Esophagus squamous epithelium (tissue), 5 donors: ENCODE results near the gene PPIP5K2. TPM values are rescaled to one million over a fixed set of nuclear protein-coding genes. Genes with fewer than 3 reads are reported as not detected.
"Not testable (repeated sequence)": the region's sequence is repeated elsewhere in the genome, so short reads cannot be mapped to it uniquely, and the experiment has no call there.

Experiments
- DNase-seq: peaks from one replicate; lab custom pipeline; 2025; lab: John Stamatoyannopoulos, UW
- H3K27ac ChIP-seq, 4 donors: fragments of 200-600 bp; sonication (generic); one replicate each; pipeline ENCODE4 v1.5.1; 2016 to 2019; ENCODE audit warnings: mild to moderate bottlenecking in 1 of 4
- H3K27me3 ChIP-seq, 4 donors: fragments of 200-600 bp; sonication (generic); 1 replicate in 3 of 4; 2 replicates in 1 of 4; pipeline versions ENCODE4 v1.5.1 to v1.6.0; 2017 to 2021; ENCODE audit warnings: antibody characterized with exemption in 1 of 4
- H3K36me3 ChIP-seq, 3 donors: fragments of 200-600 bp; sonication (generic); one replicate each; pipeline ENCODE4 v1.5.1; 2016 to 2019
- H3K4me1 ChIP-seq, 3 donors: fragments of 200-600 bp; sonication (generic); one replicate each; pipeline ENCODE4 v1.5.1; 2017 to 2019
- H3K4me3 ChIP-seq, 4 donors: fragments of 200-600 bp; sonication (generic); 1 replicate in 3 of 4; 2 replicates in 1 of 4; pipeline ENCODE4 v1.5.1; 2016 to 2019; ENCODE audit warnings: mild to moderate bottlenecking in 2 of 4, moderate library complexity in 1 of 4
- H3K9me3 ChIP-seq, 3 donors: fragments of 200-600 bp; sonication (generic); one replicate each; pipeline ENCODE4 v1.5.1; 2016 to 2019
- POLR2A ChIP-seq, 4 donors: fragments of 450-650 bp; IDR thresholded peaks; one replicate each; pipeline ENCODE4 v1.6.1; 2017; ENCODE audit warnings: antibody characterized with exemption in 4 of 4, mild to moderate bottlenecking in 4 of 4, moderate library complexity in 3 of 4
- WGBS, 2 donors: methylation state at CpG; one replicate each; pipeline ENCODE4 v1.1.5; 2018; 5-methylcytosine and 5-hydroxymethylcytosine counted together
- intact Hi-C: fragments of 100-400 bp; cut with DNase I; formaldehyde crosslinking; loops from one replicate; pipeline ENCODE4 v1.15.0; 2022
- total RNA-seq, 4 donors: library from RNA; depleted of rRNA; stranded (reverse); fragments of >200 nt; gene quantifications; one replicate each; pipeline ENCODE4 v1.1.0, GENCODE V29; 2016
- TF ChIP-seq, protein P1 (sequence below), 6 experiments: fragments of 450-650 bp in 4 of 6; fragments of 200-600 bp in 2 of 6; sonication (generic) in 2 of 6; IDR thresholded peaks; one replicate each; pipeline ENCODE4 v1.5.1; 2016 to 2019; ENCODE audit warnings: antibody characterized with exemption in 6 of 6, mild to moderate bottlenecking in 4 of 6, moderate library complexity in 4 of 6
- donor health status: DM: yes; HTN: yes; CAD: no.

The PPIP5K2 gene
- total RNA-seq, 4 donors from 2014 or later = 11.4 to 36.2 (median 21.8) TPM

DNA sequence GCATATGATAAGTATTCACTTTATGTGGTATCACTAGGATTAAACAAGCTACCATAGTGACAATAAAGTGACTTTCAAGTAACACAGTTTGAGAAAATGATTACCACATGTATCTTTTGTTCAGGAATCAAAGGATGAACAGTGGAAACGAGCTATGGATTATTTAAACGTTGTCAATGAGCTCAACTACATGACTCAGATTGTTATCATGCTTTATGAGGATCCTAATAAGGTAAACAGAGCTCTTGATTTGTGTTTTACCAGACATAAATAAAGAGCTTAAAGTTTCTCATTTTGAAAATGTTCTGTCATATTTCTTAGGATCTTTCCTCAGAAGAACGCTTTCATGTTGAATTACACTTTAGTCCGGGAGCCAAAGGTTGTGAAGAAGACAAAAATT lies 57.4 kb downstream of the PPIP5K2 start:
- no peaks in the 10 kb centered on the region for H3K27me3 ChIP-seq
- no peak overlapping the region for H3K4me3 ChIP-seq
- H3K4me1 ChIP-seq = no peaks in the 10 kb centered on the region
- H3K27ac ChIP-seq = no peak overlapping the region
- 62 to 66% methylated on average over 4 of the region's 4 CpGs for WGBS, 2 donors
- H3K9me3 ChIP-seq = no peaks in the 10 kb centered on the region
- peaks cover 0 to 84% (median 0%) of the 10 kb centered on the region in 3 donors for H3K36me3 ChIP-seq
- no peak for DNase-seq
- TF ChIP-seq, protein P1, sequence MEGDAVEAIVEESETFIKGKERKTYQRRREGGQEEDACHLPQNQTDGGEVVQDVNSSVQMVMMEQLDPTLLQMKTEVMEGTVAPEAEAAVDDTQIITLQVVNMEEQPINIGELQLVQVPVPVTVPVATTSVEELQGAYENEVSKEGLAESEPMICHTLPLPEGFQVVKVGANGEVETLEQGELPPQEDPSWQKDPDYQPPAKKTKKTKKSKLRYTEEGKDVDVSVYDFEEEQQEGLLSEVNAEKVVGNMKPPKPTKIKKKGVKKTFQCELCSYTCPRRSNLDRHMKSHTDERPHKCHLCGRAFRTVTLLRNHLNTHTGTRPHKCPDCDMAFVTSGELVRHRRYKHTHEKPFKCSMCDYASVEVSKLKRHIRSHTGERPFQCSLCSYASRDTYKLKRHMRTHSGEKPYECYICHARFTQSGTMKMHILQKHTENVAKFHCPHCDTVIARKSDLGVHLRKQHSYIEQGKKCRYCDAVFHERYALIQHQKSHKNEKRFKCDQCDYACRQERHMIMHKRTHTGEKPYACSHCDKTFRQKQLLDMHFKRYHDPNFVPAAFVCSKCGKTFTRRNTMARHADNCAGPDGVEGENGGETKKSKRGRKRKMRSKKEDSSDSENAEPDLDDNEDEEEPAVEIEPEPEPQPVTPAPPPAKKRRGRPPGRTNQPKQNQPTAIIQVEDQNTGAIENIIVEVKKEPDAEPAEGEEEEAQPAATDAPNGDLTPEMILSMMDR (IDR thresholded peaks at IDR 0.05) = no peak
- TF ChIP-seq POLR2A (IDR thresholded peaks at IDR 0.05) = no peak
- intact Hi-C loops = no loop called here

DNA sequence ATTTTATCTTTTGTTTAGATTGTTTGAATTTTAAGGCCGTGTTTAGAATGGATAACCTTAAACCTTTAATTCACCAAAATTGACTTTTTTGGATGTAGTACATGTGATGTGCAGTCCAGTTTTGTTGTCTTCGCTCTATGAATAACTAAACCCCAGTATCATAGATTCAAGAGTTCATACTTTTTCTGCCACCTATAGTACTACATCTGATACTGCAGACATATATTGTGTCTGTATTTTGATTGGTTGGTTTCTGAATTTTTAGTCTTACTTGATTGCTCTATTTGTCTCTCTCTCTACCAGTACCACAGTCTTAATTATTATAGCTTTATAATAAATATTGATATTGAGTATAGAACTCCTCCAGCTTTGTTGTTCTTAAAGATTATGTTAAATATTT lies 58.1 kb downstream of the PPIP5K2 start:
- 85 to 94% methylated on average over 2 of the region's 2 CpGs for WGBS, 2 donors
- Histone ChIP-seq H3K27ac (no peak overlapping the region), H3K36me3 (peaks cover 0 to 90% (median 0%) of the 10 kb centered on the region in 3 donors), H3K9me3 (no peaks in the 10 kb centered on the region), H3K27me3 (no peaks in the 10 kb centered on the region), H3K4me3 (no peak overlapping the region), H3K4me1 (no peaks in the 10 kb centered on the region)
- intact Hi-C loops = no loop called here
- no peak for DNase-seq
- no peak for TF ChIP-seq POLR2A (IDR thresholded peaks at IDR 0.05)
- TF ChIP-seq, protein P1 (IDR thresholded peaks at IDR 0.05) = no peak

DNA sequence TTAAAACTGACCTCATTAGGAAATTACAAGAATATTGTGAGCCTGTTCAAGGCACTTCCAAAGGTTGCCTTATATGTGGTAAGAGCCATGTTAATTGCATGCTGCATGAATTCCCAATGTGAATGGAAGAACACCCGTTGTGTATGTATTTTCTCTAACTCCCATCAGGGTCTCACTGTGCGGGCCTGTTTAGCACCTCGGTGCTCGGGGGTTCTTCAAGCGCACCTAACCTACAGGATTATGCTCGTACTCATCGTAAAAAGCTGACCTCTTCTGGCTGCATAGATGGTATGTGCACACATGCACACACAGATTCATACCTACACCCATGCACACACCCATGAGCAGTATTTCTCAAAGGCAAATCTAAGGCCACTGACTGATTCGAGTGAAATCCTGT lies 66.1 kb downstream of the PPIP5K2 start:
- H3K4me1 ChIP-seq = no peaks in the 10 kb centered on the region
- H3K4me3 ChIP-seq = no peak overlapping the region
- H3K27ac ChIP-seq = no peak overlapping the region
- no peak for TF ChIP-seq POLR2A (IDR thresholded peaks at IDR 0.05)
- TF ChIP-seq, protein P1 (IDR thresholded peaks at IDR 0.05) = no peak
- DNase-seq = no peak
- H3K36me3 ChIP-seq = peaks cover 0 to 93% (median 0%) of the 10 kb centered on the region in 3 donors
- no peaks in the 10 kb centered on the region for H3K27me3 ChIP-seq
- intact Hi-C loops = no loop called here
- no peaks in the 10 kb centered on the region for H3K9me3 ChIP-seq
- WGBS, 2 donors = 96 to 97% methylated on average over 8 of the region's 8 CpGs

DNA sequence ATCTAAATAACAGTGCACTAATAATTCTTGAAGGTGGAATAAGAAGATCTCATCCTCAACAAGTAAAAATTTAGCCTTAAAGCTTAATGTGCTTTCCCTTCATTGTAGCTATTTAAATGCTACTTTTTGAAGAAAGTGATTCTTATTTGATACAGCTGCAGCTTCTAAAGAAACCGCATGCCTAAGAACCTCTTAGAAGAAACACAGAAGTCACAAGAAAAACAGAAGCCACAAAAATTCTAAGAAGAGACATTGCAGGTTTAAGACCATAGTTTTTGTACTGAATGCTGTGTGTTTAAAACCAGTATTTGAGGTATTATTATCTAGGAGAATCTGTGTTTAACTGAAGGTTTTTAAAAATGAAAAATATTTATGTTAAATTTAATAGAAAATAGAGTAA lies 68.3 kb downstream of the PPIP5K2 start:
- no peak overlapping the region for H3K4me3 ChIP-seq
- WGBS, 2 donors = 78 to 88% methylated on average over 1 of the region's 1 CpG
- H3K36me3 ChIP-seq = peaks cover 0 to 93% (median 0%) of the 10 kb centered on the region in 3 donors
- TF ChIP-seq POLR2A (IDR thresholded peaks at IDR 0.05) = no peak
- TF ChIP-seq, protein P1 (IDR thresholded peaks at IDR 0.05) = no peak
- no peaks in the 10 kb centered on the region for H3K4me1 ChIP-seq
- H3K27ac ChIP-seq = no peak overlapping the region
- DNase-seq = no peak
- H3K27me3 ChIP-seq = no peaks in the 10 kb centered on the region
- H3K9me3 ChIP-seq = no peaks in the 10 kb centered on the region
- intact Hi-C loops = no loop called here

DNA sequence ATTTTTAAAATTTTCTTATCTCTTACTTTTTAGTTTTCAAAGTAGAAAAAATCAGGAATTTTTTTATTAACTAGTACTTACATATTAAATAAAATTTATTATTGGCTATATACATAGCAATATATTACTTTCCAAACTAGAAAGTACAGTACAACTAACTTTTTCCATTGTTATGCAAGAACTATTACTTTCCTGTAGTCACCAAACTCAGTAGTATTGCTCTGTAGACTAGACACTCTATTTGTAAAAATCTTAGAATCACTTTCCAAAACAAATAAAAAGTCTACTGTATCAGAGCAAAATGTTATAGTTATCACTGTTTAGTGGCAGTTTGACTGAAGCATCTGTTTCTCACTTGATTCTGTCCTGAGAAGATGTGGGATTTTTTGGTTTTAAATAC lies 83.1 kb downstream of the PPIP5K2 start:
- H3K4me3 ChIP-seq = no peak overlapping the region
- intact Hi-C loops = no loop called here
- H3K27ac ChIP-seq = no peak overlapping the region
- H3K4me1 ChIP-seq = no peaks in the 10 kb centered on the region
- peaks cover 0 to 71% (median 0%) of the 10 kb centered on the region in 3 donors for H3K36me3 ChIP-seq
- no peaks in the 10 kb centered on the region for H3K9me3 ChIP-seq
- DNase-seq = no peak
- TF ChIP-seq POLR2A (IDR thresholded peaks at IDR 0.05) = no peak
- TF ChIP-seq, protein P1 (IDR thresholded peaks at IDR 0.05) = no peak
- no peaks in the 10 kb centered on the region for H3K27me3 ChIP-seq

DNA sequence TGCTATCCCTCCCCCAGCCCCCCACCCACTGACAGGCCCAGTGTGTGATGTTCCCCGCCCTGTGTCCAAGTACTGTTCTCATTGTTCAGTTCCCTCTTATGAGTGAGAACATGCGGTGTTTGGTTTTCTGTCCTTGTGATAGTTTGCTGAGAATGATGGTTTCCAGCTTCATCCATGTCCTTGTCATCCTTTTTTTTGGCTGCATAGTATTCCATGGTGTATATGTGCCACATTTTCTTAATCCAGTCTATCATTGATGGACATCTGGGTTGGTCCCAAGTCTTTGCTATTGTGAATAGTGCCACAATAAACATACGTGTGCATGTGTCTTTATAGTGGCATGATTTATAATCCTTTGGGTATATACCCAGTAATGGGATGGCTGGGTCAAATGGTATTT lies 84.9 kb downstream of the PPIP5K2 start:
- H3K9me3 ChIP-seq, DNase-seq, intact Hi-C loops, H3K4me3 ChIP-seq, H3K4me1 ChIP-seq, H3K27ac ChIP-seq, H3K27me3 ChIP-seq: not testable (repeated sequence)
- peaks cover 0 to 61% (median 0%) of the 10 kb centered on the region in 3 donors for H3K36me3 ChIP-seq
- 95 to 97% methylated on average over 3 of the region's 3 CpGs for WGBS, 2 donors
